Tibial nerve (tissue), 4 donors: ENCODE data around the gene MRGPRD. TPM values are rescaled to one million over a fixed set of nuclear protein-coding genes. Genes with fewer than 3 reads are reported as not detected.

Experiments used
- DNase-seq, 2 donors: peaks; one replicate each; pipeline ENCODE4 v3.0.0-alpha.2; 2019; ENCODE audit warnings: low spot score in 2 of 2
- H3K27ac ChIP-seq, 4 donors: fragments of 200-600 bp; sonication (generic) in 3 of 4; one replicate each; pipeline ENCODE4 v1.5.1; 2017 to 2019; ENCODE audit warnings: mild to moderate bottlenecking in 1 of 4
- H3K27me3 ChIP-seq, 2 donors: fragments of 200-600 bp; sonication (generic) in 1 of 2; one replicate each; pipeline versions ENCODE4 v1.5.1 to v1.6.0; 2017 to 2019
- H3K36me3 ChIP-seq, 3 donors: fragments of 200-600 bp; sonication (generic); one replicate each; pipeline ENCODE4 v1.5.1; 2018 to 2019
- H3K4me1 ChIP-seq, 4 donors: fragments of 200-600 bp; sonication (generic) in 3 of 4; one replicate each; pipeline ENCODE4 v1.5.1; 2017 to 2019
- H3K4me3 ChIP-seq, 4 donors: fragments of 200-600 bp; sonication (generic) in 3 of 4; one replicate each; pipeline ENCODE4 v1.5.1; 2017 to 2019; ENCODE audit warnings: mild to moderate bottlenecking in 1 of 4, moderate library complexity in 1 of 4
- H3K9me3 ChIP-seq, 4 donors: fragments of 200-600 bp; sonication (generic) in 3 of 4; one replicate each; pipeline ENCODE4 v1.5.1; 2017 to 2019
- EP300 ChIP-seq, 2 donors: sonication (generic); formaldehyde crosslinking; IDR thresholded peaks; one replicate each; pipeline ENCODE4 v1.6.1; 2017; ENCODE audit warnings: antibody characterized with exemption in 2 of 2, mild to moderate bottlenecking in 1 of 2
- POLR2A ChIP-seq, 2 donors: fragments of 450-650 bp; IDR thresholded peaks; one replicate each; pipeline ENCODE4 v1.6.1; 2017; ENCODE audit warnings: antibody characterized with exemption in 2 of 2, mild to moderate bottlenecking in 2 of 2, moderate library complexity in 2 of 2
- WGBS, 2 donors: methylation state at CpG; one replicate each; pipeline ENCODE4 v1.1.5; 2018; 5-methylcytosine and 5-hydroxymethylcytosine counted together
- total RNA-seq, 4 donors: library from RNA; depleted of rRNA; stranded (reverse); fragments of >200 nt; gene quantifications; one replicate each; pipeline ENCODE4 v1.1.0, GENCODE V29; 2016
- TF ChIP-seq, protein P1 (sequence below), 5 experiments: fragments of 200-600 bp in 3 of 5; fragments of 450-650 bp in 2 of 5; sonication (generic) in 3 of 5; IDR thresholded peaks; one replicate each; pipeline ENCODE4 v1.5.1; 2016 to 2019; ENCODE audit warnings: antibody characterized with exemption in 5 of 5, mild to moderate bottlenecking in 3 of 5, moderate library complexity in 2 of 5

Gene MRGPRD
- total RNA-seq, 4 donors from 2014 or later = not detected

DNA sequence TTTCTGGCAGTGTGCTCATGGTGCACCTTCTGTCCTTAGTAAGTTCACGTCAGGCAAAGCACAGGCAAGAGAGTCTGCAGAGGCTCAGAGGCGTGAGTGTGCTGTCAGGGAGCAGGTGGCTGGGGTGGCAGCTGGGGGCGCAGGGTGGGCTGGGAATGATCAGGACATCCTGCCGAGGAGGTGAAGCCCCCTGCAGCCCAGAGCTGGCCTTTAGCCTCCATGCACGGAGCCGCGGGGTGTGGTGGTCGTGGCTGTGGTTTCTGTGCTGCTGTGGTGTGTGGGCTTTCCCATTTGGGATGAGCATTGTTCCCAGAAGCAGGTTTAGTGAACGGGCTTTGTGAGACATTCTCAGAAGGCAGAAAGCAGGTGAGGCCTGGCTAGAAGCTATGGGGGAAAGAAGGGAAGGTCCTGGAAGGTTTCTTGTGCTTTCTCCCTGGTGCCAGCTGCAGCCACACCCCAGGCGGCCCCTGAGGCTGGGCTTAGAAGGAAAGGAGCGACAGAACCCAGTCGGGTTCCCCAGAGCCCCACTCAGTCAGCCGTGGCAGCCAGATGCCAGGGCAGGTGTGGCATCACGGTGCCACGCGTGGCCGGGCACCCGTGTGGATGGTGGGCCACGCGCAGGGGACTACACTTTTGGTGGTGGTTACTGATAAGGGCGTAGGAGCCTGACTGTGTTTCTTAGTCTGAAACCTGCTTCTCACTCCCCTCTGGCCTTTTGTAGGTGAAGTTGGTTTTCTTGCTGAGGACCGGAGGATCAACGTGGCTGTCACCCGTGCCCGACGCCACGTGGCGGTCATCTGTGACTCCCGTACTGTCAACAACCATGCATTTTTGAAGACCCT lies 45.0 kb downstream of the MRGPRD start:
- H3K36me3 ChIP-seq = peaks cover 0 to 100% (median 25%) of the 10 kb centered on the region in 3 donors
- no peak for TF ChIP-seq POLR2A (IDR thresholded peaks at IDR 0.05)
- no peaks in the 10 kb centered on the region for H3K9me3 ChIP-seq
- WGBS, 2 donors = 93 to 94% methylated on average over 29 of the region's 29 CpGs
- no peaks in the 10 kb centered on the region for H3K4me1 ChIP-seq
- no peaks in the 10 kb centered on the region for H3K27me3 ChIP-seq
- no peak overlapping the region for H3K4me3 ChIP-seq
- DNase-seq = no peak
- H3K27ac ChIP-seq = no peak overlapping the region

DNA sequence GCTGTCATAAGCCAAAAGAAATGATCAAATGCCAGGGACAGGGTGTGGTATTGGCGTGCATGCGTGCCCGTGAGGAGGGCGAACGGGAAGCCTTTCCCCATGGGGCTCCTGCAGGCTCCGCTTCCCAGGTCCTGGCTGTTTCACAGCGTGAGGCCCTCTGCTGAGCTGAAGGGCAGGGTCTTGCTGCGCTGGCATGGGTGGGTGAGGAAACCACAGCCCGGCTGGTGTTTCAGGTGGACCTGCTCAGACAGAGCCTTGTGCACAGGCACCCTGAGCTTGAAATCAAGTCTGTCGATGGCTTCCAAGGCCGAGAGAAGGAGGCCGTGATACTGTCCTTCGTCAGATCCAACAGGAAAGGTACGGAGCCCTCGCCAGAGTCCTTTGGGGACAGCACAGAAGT lies 45.7 kb downstream of the MRGPRD start:
- DNase-seq = no peak
- H3K27me3 ChIP-seq = no peaks in the 10 kb centered on the region
- peaks cover 0 to 100% (median 29%) of the 10 kb centered on the region in 3 donors for H3K36me3 ChIP-seq
- H3K9me3 ChIP-seq = no peaks in the 10 kb centered on the region
- 92 to 97% methylated on average over 15 of the region's 15 CpGs for WGBS, 2 donors
- H3K4me3 ChIP-seq = no peak overlapping the region
- no peaks in the 10 kb centered on the region for H3K4me1 ChIP-seq
- H3K27ac ChIP-seq = no peak overlapping the region
- TF ChIP-seq EP300 (IDR thresholded peaks at IDR 0.05) (no peak), POLR2A (IDR thresholded peaks at IDR 0.05) (no peak)
- TF ChIP-seq, protein P1, sequence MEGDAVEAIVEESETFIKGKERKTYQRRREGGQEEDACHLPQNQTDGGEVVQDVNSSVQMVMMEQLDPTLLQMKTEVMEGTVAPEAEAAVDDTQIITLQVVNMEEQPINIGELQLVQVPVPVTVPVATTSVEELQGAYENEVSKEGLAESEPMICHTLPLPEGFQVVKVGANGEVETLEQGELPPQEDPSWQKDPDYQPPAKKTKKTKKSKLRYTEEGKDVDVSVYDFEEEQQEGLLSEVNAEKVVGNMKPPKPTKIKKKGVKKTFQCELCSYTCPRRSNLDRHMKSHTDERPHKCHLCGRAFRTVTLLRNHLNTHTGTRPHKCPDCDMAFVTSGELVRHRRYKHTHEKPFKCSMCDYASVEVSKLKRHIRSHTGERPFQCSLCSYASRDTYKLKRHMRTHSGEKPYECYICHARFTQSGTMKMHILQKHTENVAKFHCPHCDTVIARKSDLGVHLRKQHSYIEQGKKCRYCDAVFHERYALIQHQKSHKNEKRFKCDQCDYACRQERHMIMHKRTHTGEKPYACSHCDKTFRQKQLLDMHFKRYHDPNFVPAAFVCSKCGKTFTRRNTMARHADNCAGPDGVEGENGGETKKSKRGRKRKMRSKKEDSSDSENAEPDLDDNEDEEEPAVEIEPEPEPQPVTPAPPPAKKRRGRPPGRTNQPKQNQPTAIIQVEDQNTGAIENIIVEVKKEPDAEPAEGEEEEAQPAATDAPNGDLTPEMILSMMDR (IDR thresholded peaks at IDR 0.05) = no peak

DNA sequence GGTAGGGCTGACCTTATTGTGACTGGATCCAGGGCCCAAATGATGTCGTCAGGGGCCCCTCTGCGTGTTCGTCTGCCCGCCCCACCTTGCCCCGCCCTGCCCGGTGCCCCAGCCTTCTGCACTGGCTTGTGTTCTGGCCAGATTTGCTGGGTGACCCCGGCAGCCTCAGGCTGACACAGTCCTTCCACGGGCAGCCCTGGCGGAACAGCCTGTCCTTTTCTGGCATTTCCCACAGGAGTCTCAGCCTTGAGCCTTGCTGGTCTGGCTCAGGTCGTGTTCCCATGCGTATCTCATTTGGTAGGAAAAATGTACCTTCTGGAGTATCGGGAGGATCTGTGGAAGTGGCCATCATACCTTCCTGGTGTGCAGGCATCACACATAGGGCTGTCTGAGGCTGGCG lies 46.1 kb downstream of the MRGPRD start:
- H3K27me3 ChIP-seq = no peaks in the 10 kb centered on the region
- no peak overlapping the region for H3K4me3 ChIP-seq
- no peaks in the 10 kb centered on the region for H3K9me3 ChIP-seq
- H3K36me3 ChIP-seq = peaks cover 0 to 100% (median 32%) of the 10 kb centered on the region in 3 donors
- DNase-seq = no peak
- no peaks in the 10 kb centered on the region for H3K4me1 ChIP-seq
- TF ChIP-seq EP300 (IDR thresholded peaks at IDR 0.05) (no peak), POLR2A (IDR thresholded peaks at IDR 0.05) (no peak)
- TF ChIP-seq, protein P1 (IDR thresholded peaks at IDR 0.05) = no peak
- no peak overlapping the region for H3K27ac ChIP-seq
- 93 to 95% methylated on average over 13 of the region's 13 CpGs for WGBS, 2 donors

DNA sequence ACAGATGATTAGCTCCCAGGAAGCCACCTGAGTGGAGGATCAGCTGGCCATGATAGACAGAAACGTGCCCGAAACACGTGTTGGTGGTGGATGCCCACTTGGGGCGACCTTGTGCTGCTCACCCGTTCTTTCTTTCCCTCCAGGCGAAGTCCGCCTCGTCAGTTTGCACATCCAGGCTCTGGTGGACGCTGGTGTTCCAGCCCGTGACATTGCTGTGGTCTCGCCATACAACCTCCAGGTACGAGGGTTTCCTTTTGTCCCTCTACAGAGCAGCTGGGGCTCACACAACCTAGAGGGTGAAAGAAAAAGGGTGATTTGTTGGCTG lies 46.5 kb downstream of the MRGPRD start:
- WGBS, 2 donors = 88 to 92% methylated on average over 12 of the region's 12 CpGs
- Histone ChIP-seq H3K36me3 (peaks cover 0 to 100% (median 35%) of the 10 kb centered on the region in 3 donors), H3K27ac (no peak overlapping the region), H3K9me3 (no peaks in the 10 kb centered on the region), H3K4me3 (no peak overlapping the region), H3K27me3 (no peaks in the 10 kb centered on the region), H3K4me1 (no peaks in the 10 kb centered on the region)
- TF ChIP-seq POLR2A (IDR thresholded peaks at IDR 0.05) = no peak
- no peak for TF ChIP-seq EP300 (IDR thresholded peaks at IDR 0.05)
- DNase-seq = no peak

DNA sequence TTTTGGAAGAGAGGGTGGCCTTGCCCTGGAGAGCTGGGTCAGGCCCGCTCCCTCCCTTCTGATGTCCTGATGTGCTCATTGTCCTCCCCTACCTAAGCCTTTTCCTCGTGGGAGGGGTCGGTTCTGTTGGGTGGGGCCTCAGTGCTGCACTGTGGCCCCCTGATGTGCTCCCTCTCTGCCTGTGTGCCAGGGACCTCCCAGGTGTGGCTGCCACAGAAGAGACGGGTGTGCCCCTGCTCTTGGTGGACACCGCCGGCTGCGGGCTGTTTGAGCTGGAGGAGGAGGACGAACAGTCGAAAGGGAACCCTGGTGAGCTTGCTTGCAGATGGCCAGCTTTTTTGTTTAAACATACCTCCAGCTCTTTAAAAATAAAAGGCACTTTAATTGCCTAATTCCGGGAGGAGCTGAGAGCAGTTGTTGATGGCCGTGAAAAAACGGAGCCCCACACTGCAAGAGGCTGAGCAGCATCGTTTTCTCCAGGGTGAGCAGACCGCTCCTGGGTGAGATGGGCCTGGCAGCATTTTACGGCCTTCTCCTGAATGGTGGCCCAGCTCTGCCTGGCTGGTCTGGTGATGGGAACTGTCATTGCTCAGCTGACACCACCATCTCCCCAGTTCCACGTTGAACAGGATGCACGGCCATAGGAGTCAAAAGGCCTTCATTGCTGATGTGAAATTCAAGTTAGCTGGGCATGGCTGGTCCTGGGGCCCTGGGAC lies 47.0 kb downstream of the MRGPRD start:
- WGBS, 2 donors = 73% methylated on average over 16 to 17 of the region's 17 CpGs
- Histone ChIP-seq H3K36me3 (peaks cover 0 to 100% (median 40%) of the 10 kb centered on the region in 3 donors), H3K9me3 (no peaks in the 10 kb centered on the region), H3K27ac (no peak overlapping the region), H3K27me3 (no peaks in the 10 kb centered on the region), H3K4me3 (no peak overlapping the region), H3K4me1 (no peaks in the 10 kb centered on the region)
- TF ChIP-seq, protein P1 (IDR thresholded peaks at IDR 0.05) = no peak
- no peak for TF ChIP-seq EP300 (IDR thresholded peaks at IDR 0.05)
- no peak for TF ChIP-seq POLR2A (IDR thresholded peaks at IDR 0.05)
- no peak for DNase-seq
